ENCODE measurements around the gene OR6F1.
"Not testable (repeated sequence)": the region's sequence is repeated elsewhere in the genome, so short reads cannot be mapped to it uniquely, and the experiment has no call there.

OR6F1 gene

DNA sequence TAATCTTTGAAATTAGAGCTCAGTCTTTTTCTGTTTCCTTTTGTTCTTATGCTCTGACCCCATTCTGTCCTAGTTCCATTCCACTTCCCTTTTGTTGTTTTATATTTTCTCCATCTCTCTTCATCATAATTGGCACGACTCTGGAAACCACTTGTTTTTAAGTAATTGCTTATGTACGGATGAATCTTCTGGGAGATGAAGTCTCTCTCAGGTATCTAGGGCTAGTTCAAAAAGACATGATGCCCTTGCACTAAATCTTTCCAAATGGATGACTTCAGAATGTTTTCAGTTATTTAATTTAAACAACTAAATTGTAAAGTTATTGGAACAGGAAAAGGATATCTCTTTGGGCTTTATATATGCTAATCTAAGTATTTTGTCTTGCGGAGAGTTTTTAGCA is at the start of gene OR6F1:
TSS of gene OR6F1 (minus strand) at position 101 of the 400 bp plus-strand sequence. CDS start 3,891 bp downstream, outside the sequence.
- DNase-seq, result no peak

GRCh38 chr1:247760456-247760855 is 44.0 kb upstream of the OR6F1 start, which contains the start of gene OR1C1:
TSS of gene OR1C1 (minus strand) at chr1:247760556. CDS start at chr1:247758406, 2,150 bp downstream.
- DNase-seq, result no peak

DNA sequence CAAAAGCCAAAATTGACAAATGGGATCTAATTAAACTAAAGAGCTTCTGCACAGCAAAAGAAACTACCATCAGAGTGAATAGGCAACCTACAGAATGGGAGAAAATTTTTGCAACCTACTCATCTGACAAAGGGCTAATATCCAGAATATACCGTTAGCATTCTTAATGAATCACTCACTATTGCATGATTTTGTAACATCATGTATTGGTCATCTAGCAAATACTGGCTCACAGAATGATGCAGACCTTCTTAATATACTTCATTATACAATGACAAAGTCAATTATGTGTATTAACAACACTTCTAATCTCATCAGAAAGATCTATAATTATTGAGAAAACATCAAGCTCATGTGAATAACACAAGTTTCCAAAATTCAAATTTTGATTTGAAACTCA is 37.9 kb upstream of the OR6F1 start:
- DNase-seq, result not testable (repeated sequence)

- no peak for DNase-seq
Measured at GRCh38 chr1:247749870-247750269, 33.4 kb upstream of the OR6F1 start.

- DNase-seq, result no peak
Measured at GRCh38 chr1:247748041-247748440, 31.6 kb upstream of the OR6F1 start, which contains the start of gene OR14A2. TSS of gene OR14A2 (minus strand) at chr1:247748141.

GRCh38 chr1:247747616-247748015 is 31.2 kb upstream of the OR6F1 start:
- DNase-seq, result no peak

- DNase-seq, result no peak
Measured at GRCh38 chr1:247746391-247746935, 30.0 kb upstream of the OR6F1 start.

DNA sequence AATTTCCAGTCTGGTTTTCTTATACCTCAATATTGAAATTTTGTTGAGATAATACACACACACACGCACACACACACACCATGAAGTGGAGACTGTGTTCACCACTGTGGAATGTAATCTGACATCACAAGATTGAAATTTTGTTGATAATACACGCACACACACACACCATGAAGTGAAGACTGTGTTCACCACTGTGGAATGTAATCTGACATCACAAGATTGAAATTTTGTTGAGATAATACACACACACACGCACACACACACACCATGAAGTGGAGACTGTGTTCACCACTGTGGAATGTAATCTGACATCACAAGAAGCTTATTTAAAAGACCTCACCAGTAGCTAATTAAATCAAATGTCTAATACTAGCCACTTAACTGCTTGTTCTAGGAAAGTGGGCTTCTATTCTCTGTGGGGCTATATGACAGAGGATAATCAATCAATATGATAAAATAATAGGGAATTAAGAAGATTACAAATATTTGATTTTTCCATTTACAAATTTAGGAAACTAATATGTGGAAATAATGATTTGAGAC is 25.8 kb upstream of the OR6F1 start:
- DNase-seq, result not testable (repeated sequence)

GRCh38 chr1:247741756-247742155 is 25.3 kb upstream of the OR6F1 start:
- DNase-seq, result no peak

DNA sequence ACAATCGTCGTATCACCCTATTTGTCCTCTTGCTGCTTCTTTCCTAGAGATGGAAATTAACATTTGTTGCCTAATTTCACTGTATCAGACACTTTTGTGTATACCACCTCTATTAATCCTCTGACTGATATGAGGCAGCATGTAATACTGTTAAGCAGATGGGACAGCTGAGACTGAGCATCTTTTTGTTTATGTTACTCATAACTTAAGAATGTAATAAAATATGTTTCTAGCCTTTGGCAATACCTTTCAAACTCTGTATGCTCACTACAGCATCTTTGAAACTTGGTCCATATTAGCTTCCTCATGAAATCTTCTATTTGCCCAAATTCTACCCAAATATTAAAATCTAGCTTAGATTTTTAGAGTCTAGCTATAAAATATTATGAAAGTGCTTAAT is 24.3 kb upstream of the OR6F1 start:
- no peak for DNase-seq

GRCh38 chr1:247738315-247738714 is 21.9 kb upstream of the OR6F1 start, which contains the start of gene OR14K1:
TSS of gene OR14K1 (plus strand) at chr1:247738615. CDS start at chr1:247738615, 0 bp downstream.
- DNase-seq, result no peak

GRCh38 chr1:247721222-247721621 is 4.8 kb upstream of the OR6F1 start:
- no peak for DNase-seq

DNA sequence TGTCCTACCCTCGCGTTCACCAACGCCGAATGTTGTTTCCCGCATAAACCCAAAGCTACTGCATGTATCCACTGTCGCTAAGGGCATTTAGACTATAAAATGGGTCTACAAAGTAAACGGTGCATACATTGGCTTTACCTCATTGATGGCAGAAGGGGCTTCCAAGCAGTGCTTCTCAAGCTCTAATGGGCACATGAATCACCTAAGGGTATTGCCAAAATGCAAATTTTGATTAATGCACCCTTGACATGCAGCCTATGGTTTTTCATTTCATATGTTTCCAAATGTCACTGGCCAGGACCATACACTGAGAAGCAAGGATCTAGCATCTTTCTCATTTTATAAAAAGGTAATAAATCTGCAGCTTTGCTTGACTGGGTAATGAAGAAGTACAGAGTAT is 2.7 kb downstream of the OR6F1 start:
- no peak for DNase-seq

DNA sequence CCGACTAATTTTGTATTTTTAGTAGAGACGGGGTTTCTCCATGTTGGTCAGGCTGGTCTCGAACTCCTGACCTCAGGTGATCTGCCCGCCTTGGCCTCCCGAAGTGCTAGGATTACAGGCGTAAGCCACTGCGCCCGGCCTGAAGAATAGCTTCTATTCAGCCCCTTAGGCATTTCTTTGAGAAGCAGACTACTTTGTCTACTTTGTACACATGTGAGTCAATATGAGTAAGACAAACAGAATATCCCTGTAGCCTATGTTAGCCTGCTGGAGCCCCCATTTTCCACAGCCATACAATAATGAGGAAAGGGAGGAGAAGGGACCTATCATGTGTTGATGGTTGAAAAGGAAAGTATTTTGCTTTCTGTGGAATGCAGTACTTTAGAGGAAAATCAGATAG is 5.8 kb downstream of the OR6F1 start:
- not testable (repeated sequence) for DNase-seq

- DNase-seq, result no peak
Measured at GRCh38 chr1:247701338-247701737, 15.1 kb downstream of the OR6F1 start.

- peak; percentile 12 to 22 for DNase-seq
Measured at GRCh38 chr1:247681288-247681897, 35.1 kb downstream of the OR6F1 start.

GRCh38 chr1:247680171-247680570 is 36.3 kb downstream of the OR6F1 start:
- no peak for DNase-seq

DNA sequence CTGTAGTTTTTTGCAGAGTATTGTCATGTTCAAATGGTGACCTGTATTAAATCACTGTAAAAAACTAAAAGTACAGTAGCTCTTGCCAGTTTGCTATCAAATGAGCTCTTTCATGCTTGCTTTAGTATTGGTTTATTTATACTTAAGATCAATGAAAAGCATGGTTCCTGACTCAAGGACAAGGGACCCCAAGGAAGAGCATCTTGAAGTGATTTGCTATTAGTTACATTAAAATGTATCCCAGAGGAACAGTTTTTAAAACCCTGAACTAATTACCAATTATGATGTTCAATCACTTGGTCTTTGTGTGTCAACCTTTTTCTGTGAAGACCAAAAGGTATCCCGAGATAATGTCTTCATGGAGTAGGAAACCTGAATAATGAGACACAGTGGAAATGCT is 36.8 kb downstream of the OR6F1 start, which contains the start of gene OR13G1:
TSS of gene OR13G1 (minus strand) at position 101 of the 400 bp plus-strand sequence. CDS start 6,698 bp downstream, outside the sequence.
- DNase-seq, result no peak

DNA sequence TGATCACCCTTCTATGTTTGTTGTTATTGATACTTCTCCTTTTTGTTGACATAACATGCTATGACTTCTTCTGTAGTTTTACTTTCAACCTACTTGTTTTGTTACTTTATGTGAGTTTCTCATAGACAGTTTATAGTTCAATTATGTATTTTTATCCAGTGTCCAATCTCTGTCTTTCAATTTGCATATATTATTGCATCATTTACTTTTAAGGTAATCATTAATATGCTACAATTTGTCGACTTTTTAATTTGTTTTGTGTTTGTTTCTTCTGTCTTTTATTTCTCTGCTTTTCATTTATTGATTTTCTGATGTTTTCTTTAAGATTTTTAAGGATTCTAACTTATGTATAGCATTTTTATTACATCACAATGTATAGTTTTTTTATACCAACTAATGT is 47.2 kb downstream of the OR6F1 start:
- no peak for DNase-seq
